ENCODE data around the gene ALAS1.
A peak's percentile ranks its signal among the peaks of the same experiment; 100 is the strongest.

- TF ChIP-seq POLR2AphosphoS5 (IDR thresholded peaks at IDR 0.05; ENCODE audit: low read depth): peak; percentile 55; the same call in 1 of the 2 replicates
- no peak for TF ChIP-seq REST (IDR thresholded peaks at IDR 0.05; ENCODE audit: insufficient replicate concordance, low read depth)
These were observed 17.4 kb downstream of the ALAS1 start for GRCh38 chr3:52215351-52215750.
